NCI-H146 (cell line): Measurements from ENCODE around the gene RNASE1.

Experiments used
- DNase-seq: peaks from one replicate; lab custom pipeline; 2025; lab: John Stamatoyannopoulos, UW

The RNASE1 gene

GRCh38 chr14:20807304-20808161 lies 4.9 kb upstream of the RNASE1 start:
- no peak for DNase-seq

GRCh38 chr14:20805485-20805884 lies 2.8 kb upstream of the RNASE1 start:
- no peak for DNase-seq

- no peak for DNase-seq
Measured at GRCh38 chr14:20803223-20803622, 579 bp upstream of the RNASE1 start.

GRCh38 chr14:20801726-20802125 lies 918 bp downstream of the RNASE1 start:
- DNase-seq: no peak

- no peak for DNase-seq
Measured at GRCh38 chr14:20799892-20800544, 2.6 kb downstream of the RNASE1 start.

- DNase-seq: no peak
Measured at GRCh38 chr14:20799456-20799891, 3.2 kb downstream of the RNASE1 start.

- DNase-seq: no peak
Measured at GRCh38 chr14:20798932-20799331, 3.7 kb downstream of the RNASE1 start.

- no peak for DNase-seq
Measured at GRCh38 chr14:20798318-20798717, 4.3 kb downstream of the RNASE1 start.

- no peak for DNase-seq
Measured at GRCh38 chr14:20797164-20797563, 5.5 kb downstream of the RNASE1 start.

GRCh38 chr14:20794644-20795369 lies 7.8 kb downstream of the RNASE1 start:
- no peak for DNase-seq

GRCh38 chr14:20792556-20792955 lies 10.1 kb downstream of the RNASE1 start:
- DNase-seq: no peak

- no peak for DNase-seq
Measured at GRCh38 chr14:20791597-20791996, 11.0 kb downstream of the RNASE1 start.

GRCh38 chr14:20791187-20791586 lies 11.5 kb downstream of the RNASE1 start:
- no peak for DNase-seq

GRCh38 chr14:20790464-20791116 lies 12.1 kb downstream of the RNASE1 start:
- DNase-seq: no peak

- no peak for DNase-seq
Measured at GRCh38 chr14:20789230-20789813, 13.3 kb downstream of the RNASE1 start.

- DNase-seq: no peak
Measured at GRCh38 chr14:20787025-20787424, 15.6 kb downstream of the RNASE1 start.

GRCh38 chr14:20782280-20782890 lies 20.3 kb downstream of the RNASE1 start:
- no peak for DNase-seq

GRCh38 chr14:20781803-20782202 lies 20.8 kb downstream of the RNASE1 start:
- no peak for DNase-seq

GRCh38 chr14:20775901-20776300 lies 26.7 kb downstream of the RNASE1 start:
- no peak for DNase-seq

- no peak for DNase-seq
Measured at GRCh38 chr14:20775043-20775442, 27.6 kb downstream of the RNASE1 start.

- DNase-seq: no peak
Measured at GRCh38 chr14:20774258-20774824, 28.3 kb downstream of the RNASE1 start.
